AG09319 (cell line): ENCODE measurements around the gene AATF.

Experiments
- DNase-seq: peaks from one replicate; pipeline ENCODE4 v3.0.0-alpha.2; 2010; ENCODE audit warnings: low read depth; ENCODE audit errors: extremely low read depth
- TF ChIP-seq, protein P1 (sequence below): IDR thresholded peaks from 2 replicates; pipeline ENCODE4 v1.5.1; 2011; ENCODE audit warnings: low read depth, mild to moderate bottlenecking, inconsistent platforms, low read length, moderate library complexity

Gene AATF

DNA sequence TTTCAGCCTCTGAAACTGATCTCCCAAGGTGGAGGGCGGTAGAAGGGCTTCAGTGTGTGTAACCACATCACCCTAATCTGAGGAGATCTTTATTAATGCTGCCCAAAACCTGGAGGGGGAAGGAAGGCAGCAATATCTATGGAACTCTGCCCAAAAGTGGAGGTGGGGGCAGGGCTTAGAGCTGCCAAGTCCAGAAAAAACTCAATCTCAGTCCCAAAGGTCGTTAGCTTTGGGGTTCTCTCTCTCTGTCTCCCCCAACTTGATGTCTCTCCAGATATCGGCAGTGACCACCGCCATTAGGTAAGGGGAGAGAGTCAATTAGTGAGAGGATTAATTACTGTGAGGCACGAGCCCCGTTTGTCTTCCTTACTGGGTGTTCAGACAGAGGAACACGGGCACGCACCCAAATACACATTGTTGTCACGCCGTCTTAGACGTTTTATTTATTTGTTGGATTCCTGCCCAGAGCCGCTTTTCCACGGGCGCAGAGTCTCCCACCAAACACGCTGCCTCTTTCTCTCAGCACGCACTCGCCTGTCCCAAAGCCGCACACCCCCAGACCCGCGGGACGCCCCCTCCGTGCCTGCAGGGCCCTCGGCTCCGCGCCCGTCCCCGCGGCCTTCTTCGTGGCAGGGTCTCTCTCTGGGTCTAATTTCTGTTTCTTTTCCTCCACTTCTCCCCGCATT, 16.9 kb upstream of the AATF start:
- DNase-seq: no peak
- TF ChIP-seq, protein P1, sequence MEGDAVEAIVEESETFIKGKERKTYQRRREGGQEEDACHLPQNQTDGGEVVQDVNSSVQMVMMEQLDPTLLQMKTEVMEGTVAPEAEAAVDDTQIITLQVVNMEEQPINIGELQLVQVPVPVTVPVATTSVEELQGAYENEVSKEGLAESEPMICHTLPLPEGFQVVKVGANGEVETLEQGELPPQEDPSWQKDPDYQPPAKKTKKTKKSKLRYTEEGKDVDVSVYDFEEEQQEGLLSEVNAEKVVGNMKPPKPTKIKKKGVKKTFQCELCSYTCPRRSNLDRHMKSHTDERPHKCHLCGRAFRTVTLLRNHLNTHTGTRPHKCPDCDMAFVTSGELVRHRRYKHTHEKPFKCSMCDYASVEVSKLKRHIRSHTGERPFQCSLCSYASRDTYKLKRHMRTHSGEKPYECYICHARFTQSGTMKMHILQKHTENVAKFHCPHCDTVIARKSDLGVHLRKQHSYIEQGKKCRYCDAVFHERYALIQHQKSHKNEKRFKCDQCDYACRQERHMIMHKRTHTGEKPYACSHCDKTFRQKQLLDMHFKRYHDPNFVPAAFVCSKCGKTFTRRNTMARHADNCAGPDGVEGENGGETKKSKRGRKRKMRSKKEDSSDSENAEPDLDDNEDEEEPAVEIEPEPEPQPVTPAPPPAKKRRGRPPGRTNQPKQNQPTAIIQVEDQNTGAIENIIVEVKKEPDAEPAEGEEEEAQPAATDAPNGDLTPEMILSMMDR: no peak

DNA sequence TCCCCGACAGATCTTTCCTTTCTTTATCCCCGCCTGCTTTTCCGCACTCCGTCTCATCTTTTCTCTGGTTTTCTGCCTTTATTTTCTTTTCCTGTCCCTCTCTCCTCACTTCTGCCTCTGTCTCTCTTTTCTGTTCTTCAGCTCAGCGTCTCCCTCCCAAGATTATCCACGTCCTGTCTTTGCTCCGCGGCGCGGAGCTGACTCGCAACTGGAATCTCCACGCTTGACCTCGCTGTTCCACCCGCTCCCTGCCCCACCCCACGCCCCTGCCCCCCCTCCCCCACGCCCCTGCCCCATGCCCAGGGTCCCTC, 16.4 kb upstream of the AATF start:
- DNase-seq: no peak
- TF ChIP-seq, protein P1: no peak

DNA sequence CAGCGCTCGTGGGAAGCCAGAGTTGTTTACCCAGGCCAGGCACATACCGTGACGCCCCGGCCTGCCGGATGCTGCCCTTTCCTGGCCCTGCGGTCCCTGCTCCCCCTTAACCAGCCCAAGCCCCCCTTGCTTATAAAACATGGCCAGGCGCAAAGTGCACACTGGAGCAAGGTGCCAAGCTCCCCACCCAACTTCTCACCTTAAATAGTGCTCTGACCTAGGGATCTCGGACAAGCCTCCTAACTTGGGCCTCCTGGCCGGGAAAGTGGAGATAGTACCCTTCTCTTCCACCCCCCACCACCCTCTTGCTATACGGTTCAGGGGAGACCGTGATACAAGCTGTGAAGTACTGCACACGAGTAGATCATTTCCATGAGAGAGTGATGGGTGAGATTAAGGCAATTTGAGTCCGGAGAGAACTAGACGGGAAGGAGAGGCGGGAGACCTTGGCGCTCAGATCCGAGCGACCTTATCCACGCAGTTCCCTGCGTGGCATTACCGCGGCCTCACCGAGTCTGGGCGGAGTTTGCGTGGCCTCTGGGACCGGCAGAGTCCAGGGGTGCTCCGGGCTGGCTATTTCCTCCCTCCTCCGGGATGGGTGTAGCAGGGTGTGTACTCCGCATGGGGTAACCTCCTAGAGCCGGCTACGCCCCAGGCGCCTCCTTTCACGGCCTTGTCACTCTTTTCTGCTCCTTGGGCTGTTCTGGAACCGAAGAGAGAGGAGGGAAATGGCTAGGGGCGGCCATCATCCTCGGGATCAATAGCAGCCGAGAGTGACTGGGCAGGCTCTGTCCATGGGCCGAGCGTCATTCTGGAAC, 15.9 kb upstream of the AATF start:
- TF ChIP-seq, protein P1: no peak
- no peak for DNase-seq

DNA sequence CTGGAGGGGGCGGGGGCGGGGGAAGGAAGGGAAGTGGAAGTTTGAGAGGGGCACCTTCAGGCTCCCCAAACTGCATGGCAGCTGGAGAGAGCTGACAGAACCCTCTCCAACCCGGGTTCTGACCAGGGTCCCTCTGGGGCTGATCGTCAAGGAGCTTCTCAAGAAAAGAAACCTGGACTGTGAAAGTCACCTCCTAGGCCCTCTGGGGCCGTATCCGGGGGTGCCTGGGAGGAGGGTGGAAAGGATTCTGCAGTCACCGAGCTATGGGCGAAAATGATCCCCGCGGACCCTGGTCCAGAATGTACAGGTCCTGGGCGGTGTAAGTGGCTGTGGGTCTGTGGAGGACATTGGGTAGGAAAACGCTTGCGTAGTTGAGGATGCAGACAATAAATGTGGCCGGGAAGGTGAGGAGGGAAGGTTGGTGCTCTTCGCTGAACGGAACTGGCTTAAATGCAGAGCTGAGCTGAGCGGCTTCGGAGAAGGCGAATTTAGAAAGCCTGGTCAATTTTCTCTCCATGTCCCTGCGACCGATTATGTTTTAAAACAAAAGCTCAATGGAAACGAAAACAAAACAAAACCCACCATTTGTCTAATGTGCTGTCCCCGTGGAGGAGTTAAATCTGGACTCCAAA, 15.1 kb upstream of the AATF start:
- DNase-seq: no peak
- TF ChIP-seq, protein P1: no peak

DNA sequence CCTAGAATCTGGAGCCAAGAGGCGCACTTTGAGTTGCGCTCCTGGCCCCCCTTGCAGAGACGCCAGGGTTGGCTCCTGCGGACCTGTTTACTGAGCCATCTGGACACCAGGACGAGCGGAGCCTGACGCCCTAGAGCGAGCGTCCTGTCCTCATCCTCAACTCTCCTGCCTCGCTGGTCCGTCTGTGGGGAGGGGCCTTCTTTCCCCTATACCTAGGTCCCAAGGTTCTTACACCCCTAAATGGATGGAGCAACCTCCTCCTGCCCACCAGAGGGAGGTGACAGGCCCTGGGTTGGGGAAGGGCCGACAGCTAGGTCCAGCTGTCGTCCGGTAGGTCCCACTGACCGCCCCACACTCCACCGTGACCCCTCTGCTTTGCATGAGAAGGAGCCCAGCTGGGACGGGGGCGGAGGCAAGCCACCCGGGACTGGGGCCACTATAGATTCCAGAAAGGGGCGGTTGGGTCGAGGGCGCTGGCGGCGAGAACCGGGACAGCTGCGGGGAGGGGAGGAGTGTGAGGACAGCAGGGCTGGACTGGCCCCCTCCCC, 14.5 kb upstream of the AATF start:
- DNase-seq: no peak

DNA sequence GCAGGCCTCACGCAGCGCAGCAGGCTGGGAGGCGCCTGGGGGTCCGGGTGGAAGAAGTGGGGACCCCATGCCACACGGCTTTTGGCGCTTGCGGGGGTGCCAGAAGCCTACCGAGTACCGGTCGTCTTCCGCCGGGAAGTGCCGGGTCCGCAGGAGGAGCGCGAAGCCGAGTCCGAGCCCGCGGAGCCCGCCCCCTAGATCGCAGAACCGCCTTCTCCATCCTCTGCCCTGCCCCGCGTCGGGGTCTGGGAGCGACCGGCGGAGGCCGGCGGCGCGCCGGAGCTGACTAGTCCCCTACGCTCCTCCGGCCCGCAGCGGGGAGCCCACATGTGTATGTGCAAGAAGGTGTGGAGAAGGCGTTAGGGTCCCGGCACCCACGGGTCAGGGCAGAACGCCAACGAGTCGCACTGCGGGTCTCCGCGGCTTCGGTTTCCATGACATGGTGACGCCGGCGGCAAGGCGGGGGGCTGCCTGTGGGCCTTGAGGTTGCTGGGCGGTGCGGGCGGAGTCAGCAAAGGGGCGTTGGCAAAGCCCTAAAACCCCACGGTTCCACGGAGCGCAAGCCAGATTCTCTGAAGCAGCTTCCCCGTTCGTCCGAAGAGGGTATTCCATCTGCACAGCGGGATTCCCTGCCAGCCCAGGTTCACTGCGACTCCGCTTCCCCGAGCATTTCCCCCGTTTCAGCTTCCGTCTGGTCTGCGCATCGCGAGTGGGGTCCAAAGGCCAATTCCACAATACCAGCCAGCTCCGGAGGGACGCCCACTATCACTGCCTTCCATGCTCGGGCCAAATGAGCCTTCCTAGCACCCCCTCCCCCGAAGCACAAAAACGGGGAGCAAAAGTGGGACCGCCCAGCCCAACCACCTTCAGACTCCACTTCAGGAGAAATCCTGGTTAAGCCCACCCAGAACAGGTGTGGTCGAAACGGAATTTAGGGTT, 13.8 kb upstream of the AATF start:
- TF ChIP-seq, protein P1: no peak
- no peak for DNase-seq

More for the DNA sequence above, 14.5 kb upstream of the AATF start:
- TF ChIP-seq, protein P1: no peak
